H1 (cell line): ENCODE measurements around the gene RPS27. TPM values are rescaled to one million over a fixed set of nuclear protein-coding genes. Genes with fewer than 3 reads are reported as not detected.
"Not testable (repeated sequence)": the region's sequence is repeated elsewhere in the genome, so short reads cannot be mapped to it uniquely, and the experiment has no call there.

Experiments used
- CTCF ChIA-PET: fragments of 300-600 bp; sonication (Branson Sonifier 250); formaldehyde crosslinking; loops from one replicate; lab custom pipeline; 2021; ENCODE audit not compliant: partially characterized antibody; lab: Charles Lee
- POLR2A ChIA-PET: fragments of 300-600 bp; sonication (Branson Sonifier 250); formaldehyde crosslinking; loops from one replicate; lab custom pipeline; 2021; ENCODE audit warnings: inconsistent platforms; ENCODE audit not compliant: partially characterized antibody; lab: Charles Lee
- DNase-seq, 2 experiments: peaks; one replicate each; pipeline versions ENCODE4 v3.0.0 to v3.0.0-alpha.2; 2010 to 2022; ENCODE audit warnings: low spot score in 2 of 2, low read depth in 1 of 2, mixed read lengths in 1 of 2
- FAIRE-seq: peaks from 2 replicates; lab custom pipeline; 2011; peaks lifted over from hg19 to GRCh38; lab: Jason Lieb, UNC
- H2AFZ ChIP-seq: 2 replicates; pipeline ENCODE4 v1.8.1; 2012; ENCODE audit warnings: low read length, inconsistent platforms
- H2AK5ac ChIP-seq: 2 replicates; pipeline ENCODE4 v1.6.1; 2013; ENCODE audit warnings: low read depth, low read length
- H2BK120ac ChIP-seq: replicated peaks from 2 replicates; pipeline ENCODE3; 2013; ENCODE audit warnings: low read depth, low read length, inconsistent platforms
- H2BK12ac ChIP-seq: 2 replicates; pipeline ENCODE4 v1.6.1; 2013; ENCODE audit warnings: low read depth, low read length
- H2BK15ac ChIP-seq: 2 replicates; pipeline ENCODE4 v1.6.1; 2013; ENCODE audit warnings: low read length
- H2BK20ac ChIP-seq: 2 replicates; pipeline ENCODE4 v1.6.1; 2013; ENCODE audit warnings: low read length
- H2BK5ac ChIP-seq: 2 replicates; pipeline ENCODE4 v1.6.1; 2013; ENCODE audit warnings: low read depth, low read length
- H3K14ac ChIP-seq: 2 replicates; pipeline ENCODE4 v1.6.1; 2013; ENCODE audit warnings: inconsistent platforms; ENCODE audit not compliant: insufficient read length
- H3K18ac ChIP-seq: 2 replicates; pipeline ENCODE4 v1.6.1; 2013; ENCODE audit warnings: low read length; ENCODE audit errors: extremely low read depth
- H3K23ac ChIP-seq: 2 replicates; pipeline ENCODE4 v1.6.1; 2013; ENCODE audit warnings: inconsistent platforms; ENCODE audit not compliant: insufficient read length
- H3K23me2 ChIP-seq: 2 replicates; pipeline ENCODE4 v1.6.1; 2013; ENCODE audit warnings: low read depth, low read length
- H3K27ac ChIP-seq: 2 replicates; pipeline ENCODE4 v1.6.1; 2011; ENCODE audit warnings: low read depth, low read length, inconsistent platforms
- H3K27me3 ChIP-seq, 4 experiments: replicated peaks in 1 of 4; 1 replicate in 1 of 4; 2 replicates in 3 of 4; pipeline versions ENCODE4 v1.6.1 to v1.8.1; 2011 to 2013; ENCODE audit warnings: low read length in 3 of 4, mild to moderate bottlenecking in 3 of 4, inconsistent platforms in 2 of 4, mixed read lengths in 2 of 4, moderate library complexity in 1 of 4; ENCODE audit not compliant: control insufficient read depth in 3 of 4, insufficient read depth in 3 of 4; ENCODE audit errors: extremely low read depth in 1 of 4
- H3K36me3 ChIP-seq, 4 experiments: 2 replicates each; pipeline versions ENCODE4 v1.6.1 to v1.8.1; 2011 to 2013; ENCODE audit warnings: mild to moderate bottlenecking in 4 of 4, low read length in 3 of 4, moderate library complexity in 2 of 4, control low read depth in 1 of 4, inconsistent platforms in 1 of 4; ENCODE audit not compliant: insufficient read depth in 4 of 4, control insufficient read depth in 2 of 4
- H3K4ac ChIP-seq: replicated peaks from 2 replicates; pipeline ENCODE3; 2013; ENCODE audit warnings: low read length, low read depth, mixed read lengths, inconsistent platforms; ENCODE audit not compliant: insufficient read length
- H3K4me1 ChIP-seq, 4 experiments: replicated peaks in 1 of 4; 1 replicate in 1 of 4; 2 replicates in 3 of 4; pipeline versions ENCODE4 v1.6.1 to v1.8.1; 2011 to 2013; ENCODE audit warnings: low read length in 3 of 4, inconsistent platforms in 2 of 4, mixed read lengths in 1 of 4; ENCODE audit not compliant: insufficient read depth in 4 of 4, control insufficient read depth in 3 of 4
- H3K4me2 ChIP-seq, 2 experiments: 2 replicates each; pipeline versions ENCODE4 v1.6.1 to v1.8.1; 2011 to 2013; ENCODE audit warnings: low read depth in 2 of 2, low read length in 2 of 2, control low read depth in 1 of 2, inconsistent platforms in 1 of 2, mild to moderate bottlenecking in 1 of 2; ENCODE audit not compliant: insufficient read depth in 1 of 2
- H3K4me3 ChIP-seq, 4 experiments: fragments of 200-600, 300-600 bp in 1 of 4; sonication (generic), shearing (Covaris generic), sonication (Bioruptor Twin) in 1 of 4; 2 replicates each; pipeline versions ENCODE4 v1.5.1 to v1.8.1; 2011 to 2016; ENCODE audit warnings: low read length in 4 of 4, low read depth in 3 of 4, control low read depth in 2 of 4, inconsistent platforms in 2 of 4, mild to moderate bottlenecking in 2 of 4, mixed read lengths in 1 of 4, moderate library complexity in 1 of 4; ENCODE audit not compliant: insufficient read depth in 2 of 4; ENCODE audit errors: extremely low read depth in 1 of 4
- H3K56ac ChIP-seq: replicated peaks from 2 replicates; pipeline ENCODE3; 2013; ENCODE audit warnings: low read depth, mild to moderate bottlenecking, mixed read lengths, low read length, inconsistent platforms; ENCODE audit not compliant: insufficient read length
- H3K79me1 ChIP-seq: 2 replicates; pipeline ENCODE4 v1.6.1; 2013; ENCODE audit warnings: low read depth, low read length, control low read depth
- H3K79me2 ChIP-seq, 2 experiments: 2 replicates each; pipeline versions ENCODE4 v1.6.1 to v1.8.1; 2012 to 2013; ENCODE audit warnings: low read length in 2 of 2, mild to moderate bottlenecking in 2 of 2, inconsistent platforms in 1 of 2; ENCODE audit not compliant: insufficient read depth in 2 of 2, control insufficient read depth in 1 of 2
- H3K9ac ChIP-seq, 4 experiments: replicated peaks in 1 of 4; 1 replicate in 1 of 4; 2 replicates in 3 of 4; pipeline versions ENCODE4 v1.6.1 to v1.8.1; 2011 to 2013; ENCODE audit warnings: low read depth in 3 of 4, low read length in 3 of 4, control low read depth in 2 of 4, mild to moderate bottlenecking in 2 of 4, moderate library complexity in 2 of 4, inconsistent platforms in 1 of 4; ENCODE audit errors: extremely low read depth in 1 of 4
- H3K9me3 ChIP-seq, 2 experiments: 2 replicates each; pipeline versions ENCODE4 v1.6.1 to v1.8.1; 2012 to 2013; ENCODE audit warnings: mild to moderate bottlenecking in 2 of 2, moderate library complexity in 2 of 2, control low read depth in 1 of 2, inconsistent platforms in 1 of 2, low read depth in 1 of 2, low read length in 1 of 2, mixed read lengths in 1 of 2; ENCODE audit not compliant: insufficient read depth in 2 of 2
- H4K20me1 ChIP-seq, 2 experiments: replicated peaks in 1 of 2; 2 replicates each; pipeline versions ENCODE3 to v1.8.1; 2011 to 2013; ENCODE audit warnings: inconsistent platforms in 2 of 2, low read length in 2 of 2, mild to moderate bottlenecking in 1 of 2; ENCODE audit not compliant: insufficient read depth in 2 of 2, control insufficient read depth in 1 of 2
- H4K5ac ChIP-seq: 2 replicates; pipeline ENCODE4 v1.6.1; 2013; ENCODE audit warnings: low read length, low read depth, mixed read lengths, inconsistent platforms; ENCODE audit not compliant: insufficient read length
- H4K8ac ChIP-seq: 2 replicates; pipeline ENCODE4 v1.8.0; 2013; ENCODE audit warnings: mild to moderate bottlenecking, moderate library complexity, low read length, inconsistent platforms; ENCODE audit not compliant: insufficient read depth; ENCODE audit errors: extremely low read depth
- H4K91ac ChIP-seq: replicated peaks from 2 replicates; pipeline ENCODE3; 2013; ENCODE audit warnings: low read length, mixed read lengths, inconsistent platforms; ENCODE audit not compliant: insufficient read length
- ATF2 ChIP-seq: IDR thresholded peaks from 2 replicates; pipeline ENCODE4 v1.6.1; 2012; ENCODE audit warnings: low read length, inconsistent platforms
- BCL11A ChIP-seq, 2 experiments: IDR thresholded peaks; one replicate each; pipeline ENCODE4 v1.6.1; 2011; ENCODE audit warnings: low read depth in 2 of 2, low read length in 2 of 2, mild to moderate bottlenecking in 2 of 2
- CEBPB ChIP-seq: IDR thresholded peaks from 2 replicates; pipeline ENCODE4 v1.6.1; 2012; ENCODE audit warnings: low read depth, low read length
- WGBS, 2 experiments: shearing (Covaris generic) in 1 of 2; methylation state at CpG; one replicate each; pipeline versions ENCODE4 v1.1.6 to v1.1.7; 2013 to 2015; ENCODE audit warnings: low lambda C conversion rate in 2 of 2, mixed read lengths in 2 of 2, inconsistent platforms in 1 of 2, low coverage in 1 of 2, missing lambda C conversion rate in 1 of 2; ENCODE audit not compliant: insufficient replicate concordance in 2 of 2, insufficient coverage in 1 of 2, insufficient read length in 1 of 2; ENCODE audit errors: extremely low coverage in 1 of 2, missing lambda C conversion rate in 1 of 2; 5-methylcytosine and 5-hydroxymethylcytosine counted together
- polyA plus RNA-seq, 7 experiments: library from polyadenylated mRNA; depleted of rRNA in 3 of 7; stranded (reverse) in 5 of 7; unstranded in 2 of 7; fragments of >200 nt in 5 of 7; fragments of 200-250 nt in 2 of 7; gene quantifications; 1 replicate in 5 of 7; 2 replicates in 1 of 7; 4 replicates in 1 of 7; pipeline versions ENCODE4 v1.2.1 to v1.2.3, GENCODE V29; 2011 to 2013; ENCODE audit warnings: missing spikeins in 2 of 7, mixed read lengths in 2 of 7
- total RNA-seq: library from RNA; stranded (reverse); fragmentation: NEBNext Ultra II Directional; extraction: Animal tissue kit (Norgen Biotek cat#: 25700); gene quantifications from 2 replicates; pipeline ENCODE4 v1.2.1, GENCODE V29; 2021
- TF ChIP-seq, protein P1 (sequence below): IDR thresholded peaks from 2 replicates; pipeline ENCODE4 v1.6.1; 2012; ENCODE audit warnings: inconsistent platforms

Gene RPS27
- total and polyA plus RNA-seq, 2 of the 8 experiments (the other 6 are each of a cell fraction or from before 2014, with no cell fraction given) = 1,810 to 3,155 TPM

GRCh38 chr1:154012129-154012528, 21.6 kb downstream of the RPS27 start (continued):
- TF ChIP-seq ATF2 (no peak), CEBPB (no peak), BCL11A (IDR thresholded peaks at IDR 0.05; ENCODE audit: low read depth in 2 of 2, low read length in 2 of 2) (no peak)
- TF ChIP-seq, protein P1, sequence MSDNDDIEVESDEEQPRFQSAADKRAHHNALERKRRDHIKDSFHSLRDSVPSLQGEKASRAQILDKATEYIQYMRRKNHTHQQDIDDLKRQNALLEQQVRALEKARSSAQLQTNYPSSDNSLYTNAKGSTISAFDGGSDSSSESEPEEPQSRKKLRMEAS = no peak
- TF ChIP-seq, all 59 proteins: peak for 0

GRCh38 chr1:154012543-154012942, 22.0 kb downstream of the RPS27 start:
- CTCF ChIA-PET = interaction anchor here (0.7 kb wide), 1 partner anchor 179 kb away, joined by 3 read pairs; no protein-coding TSS in a partner anchor
- H4K91ac ChIP-seq, H2BK15ac ChIP-seq, H3K4me2 ChIP-seq, DNase-seq, H4K5ac ChIP-seq, H2BK12ac ChIP-seq, H3K23ac ChIP-seq, H3K18ac ChIP-seq, H3K27ac ChIP-seq, H2AK5ac ChIP-seq, FAIRE-seq, H3K14ac ChIP-seq, H3K56ac ChIP-seq, H3K4me3 ChIP-seq, H4K20me1 ChIP-seq, H2BK120ac ChIP-seq, H3K79me2 ChIP-seq, H3K4me1 ChIP-seq, H3K9ac ChIP-seq, H3K27me3 ChIP-seq, H3K23me2 ChIP-seq, H2BK20ac ChIP-seq, H3K36me3 ChIP-seq, H3K79me1 ChIP-seq, H2BK5ac ChIP-seq, H4K8ac ChIP-seq, H2AFZ ChIP-seq, H3K4ac ChIP-seq, H3K9me3 ChIP-seq: not testable (repeated sequence)
- POLR2A ChIA-PET = interaction anchor here (0.6 to 1.9 kb wide), 3 partner anchors 14 to 35 kb away, joined by 3 to 13 read pairs (median 3); partner anchors contain the start of genes JTB and RPS27
- 96% methylated on average over 14 of the region's 14 CpGs; no CpG with 5 or more reads in 1 of the 2 experiments for WGBS, 2 experiments
